GM19035 (cell line): ENCODE measurements around the gene OPA3.

ENCODE experiments used
- ATAC-seq: cut with Tn5 transposase; IDR thresholded peaks from one replicate; pipeline ENCODE4 v1.9.1; 2021; ENCODE audit not compliant: unreplicated experiment

The OPA3 gene

GRCh38 chr19:45484273-45484945 is 100.2 kb downstream of the OPA3 start:
- no peak for ATAC-seq

DNA sequence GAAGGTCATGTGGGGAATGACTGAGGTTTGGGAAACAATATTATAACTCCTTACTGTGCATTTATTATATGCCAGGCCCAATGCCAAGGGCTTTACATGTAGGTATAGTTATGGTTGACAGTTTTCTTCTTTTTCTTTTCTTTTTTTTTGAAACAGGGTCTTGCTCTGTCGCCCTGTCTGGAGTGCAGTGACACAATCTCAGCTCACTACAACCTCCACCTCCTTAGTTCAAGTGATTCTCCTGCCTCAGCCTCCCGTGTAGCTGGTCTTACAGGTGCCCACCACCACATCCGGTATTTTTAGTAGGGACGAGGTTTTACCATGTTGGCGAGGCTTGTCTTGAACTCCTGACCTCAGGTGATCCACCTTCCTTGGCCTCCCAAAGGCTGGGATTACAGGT is 101.6 kb downstream of the OPA3 start:
- ATAC-seq: no peak

- ATAC-seq: peak; percentile 78
Observed at GRCh38 chr19:45478454-45479238, 106.0 kb downstream of the OPA3 start.

DNA sequence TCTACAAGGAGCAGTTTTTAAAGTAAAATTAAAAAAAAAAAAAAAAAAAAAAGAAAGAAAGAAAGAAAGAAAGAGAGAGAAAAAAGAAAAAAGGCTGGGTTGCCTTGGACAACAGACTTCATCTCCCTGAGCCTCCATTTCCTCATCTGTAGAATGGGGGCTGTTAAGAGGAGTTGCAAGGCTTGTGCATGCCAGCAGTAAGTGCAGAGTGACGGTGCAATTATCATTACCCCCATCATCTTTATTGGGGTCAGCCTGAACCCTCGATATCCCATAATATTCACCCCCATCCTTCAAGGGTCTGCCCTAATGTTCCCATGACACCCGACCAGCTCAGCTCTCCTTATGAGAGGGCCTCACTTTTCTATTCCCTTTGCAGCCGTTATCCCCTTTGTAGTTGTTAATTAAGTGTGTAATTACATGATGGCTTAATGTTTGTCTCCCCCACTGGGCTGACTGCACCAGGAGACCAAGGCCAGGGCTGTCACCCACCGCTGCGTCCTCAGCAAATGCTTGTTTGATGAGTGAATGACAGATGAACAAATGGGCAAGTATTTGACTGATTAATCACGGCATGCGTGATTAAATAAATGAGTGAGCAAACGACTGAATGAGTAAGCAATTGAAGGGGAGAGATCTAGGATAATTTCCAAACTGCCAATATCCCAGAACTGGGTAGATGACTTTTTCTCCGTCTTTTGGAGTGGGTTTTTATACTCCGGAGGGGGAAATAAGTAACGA is 106.7 kb downstream of the OPA3 start:
- no peak for ATAC-seq
